HG02973 (cell line): ENCODE results near the gene DPY19L2.
"Not testable (repeated sequence)": the region's sequence is repeated elsewhere in the genome, so short reads cannot be mapped to it uniquely, and the experiment has no call there.

Experiments
- ATAC-seq: cut with Tn5 transposase; IDR thresholded peaks from one replicate; pipeline ENCODE4 v1.9.1; 2021; ENCODE audit warnings: moderate library complexity; ENCODE audit not compliant: unreplicated experiment

The DPY19L2 gene

DNA sequence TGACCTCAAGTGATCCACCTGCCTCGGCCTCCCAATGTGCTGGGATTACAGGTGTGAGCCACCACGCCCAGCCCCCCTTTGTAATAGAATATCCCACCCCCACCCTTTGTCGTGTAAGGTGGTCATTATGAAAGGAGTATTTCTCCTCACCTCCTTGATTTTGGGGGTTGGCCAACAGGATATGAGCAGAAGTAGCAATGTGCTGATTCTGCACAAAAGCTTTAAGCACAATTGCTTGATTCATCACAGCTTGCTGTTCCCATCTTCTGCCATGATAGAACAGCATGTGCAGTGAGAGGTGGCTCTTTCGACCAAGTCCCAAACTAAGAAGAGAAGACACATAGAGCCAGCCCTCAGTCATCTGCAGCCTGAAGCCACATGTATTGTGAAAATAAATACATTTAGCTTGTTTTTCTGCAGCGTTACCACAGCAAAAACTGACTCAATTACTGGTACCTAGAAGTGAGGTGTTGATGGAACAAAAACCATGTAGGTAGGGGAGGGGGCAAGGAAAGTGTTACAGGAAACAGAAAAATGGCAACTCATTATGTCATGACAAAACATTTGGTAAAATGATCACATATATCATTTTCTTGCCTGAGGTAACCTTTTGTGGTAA lies 122.9 kb downstream of the DPY19L2 start:
- ATAC-seq = not testable (repeated sequence)

DNA sequence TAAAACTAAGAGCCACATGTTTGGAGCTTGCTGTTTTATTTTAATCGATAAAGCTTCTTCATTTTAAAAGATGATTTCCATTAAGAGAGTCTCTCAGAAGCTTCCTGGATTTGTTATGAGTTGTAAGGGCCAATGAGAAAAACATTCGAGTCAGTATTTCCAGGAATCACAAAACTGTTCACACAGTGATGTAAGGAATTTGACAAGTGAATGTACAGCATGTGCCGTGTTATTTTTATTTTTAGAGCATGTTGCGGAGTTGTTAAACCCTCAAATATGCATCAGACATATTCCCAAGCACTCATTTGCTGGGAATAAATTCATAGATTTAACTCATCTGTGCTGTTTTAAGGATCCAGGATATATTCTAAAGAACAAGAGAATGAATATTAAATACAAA lies 129.6 kb downstream of the DPY19L2 start:
- not testable (repeated sequence) for ATAC-seq

DNA sequence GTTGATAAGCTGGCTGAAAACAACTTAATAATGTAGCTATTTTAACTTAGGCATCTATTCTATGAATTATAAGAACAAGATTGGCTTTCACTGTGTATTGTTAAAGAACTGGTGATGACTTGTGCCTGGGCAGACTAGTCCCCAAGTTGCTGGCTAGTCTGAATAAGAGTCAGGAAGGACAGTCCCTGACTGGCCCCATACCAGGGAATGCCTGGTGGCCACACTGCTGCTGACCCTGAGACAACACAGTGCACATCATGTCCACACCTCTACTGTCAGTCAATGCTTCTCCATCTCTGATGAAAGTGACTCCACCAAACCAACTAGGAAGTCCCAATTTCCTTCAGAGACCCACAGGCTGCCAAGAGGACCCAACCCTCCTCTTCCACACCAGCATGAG lies 130.5 kb downstream of the DPY19L2 start:
- ATAC-seq = not testable (repeated sequence)

DNA sequence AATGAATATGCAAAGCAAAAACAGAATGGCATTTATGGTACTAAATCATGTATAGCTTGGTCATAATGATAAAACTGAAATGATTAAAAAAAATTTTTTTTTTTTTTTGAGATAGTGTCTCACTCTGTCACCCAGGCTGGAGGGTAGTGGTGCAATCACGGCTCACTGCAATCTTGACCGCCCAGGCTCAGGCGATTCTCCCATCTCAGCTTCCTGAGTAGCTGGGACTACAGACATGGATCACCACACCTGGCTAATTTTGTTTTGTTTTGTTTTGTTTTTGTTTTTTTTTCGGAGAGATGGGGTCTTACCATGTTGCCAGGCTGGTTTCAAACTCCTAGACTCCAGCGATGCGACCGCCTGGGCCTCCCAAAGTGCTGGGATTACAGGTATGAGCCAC lies 138.7 kb downstream of the DPY19L2 start:
- not testable (repeated sequence) for ATAC-seq

DNA sequence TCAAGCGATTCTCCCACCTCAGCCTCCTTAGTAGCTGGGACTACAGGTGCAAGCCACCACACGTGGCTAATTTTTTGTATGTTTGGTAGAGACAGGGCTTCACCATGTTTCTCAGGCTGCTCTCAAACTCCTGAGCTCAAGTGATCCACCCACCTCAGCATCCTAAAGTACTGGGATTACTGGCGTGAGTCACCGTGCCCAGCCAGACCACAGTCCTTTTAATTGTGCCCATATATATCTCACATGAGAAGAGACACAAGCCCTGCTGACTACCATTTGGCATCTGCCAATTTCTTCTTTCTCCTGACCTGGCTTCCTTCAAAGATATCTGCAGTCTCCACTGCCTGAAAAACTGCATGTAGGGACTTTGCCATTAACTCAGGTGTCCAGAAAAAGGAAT lies 142.5 kb downstream of the DPY19L2 start:
- no peak for ATAC-seq

DNA sequence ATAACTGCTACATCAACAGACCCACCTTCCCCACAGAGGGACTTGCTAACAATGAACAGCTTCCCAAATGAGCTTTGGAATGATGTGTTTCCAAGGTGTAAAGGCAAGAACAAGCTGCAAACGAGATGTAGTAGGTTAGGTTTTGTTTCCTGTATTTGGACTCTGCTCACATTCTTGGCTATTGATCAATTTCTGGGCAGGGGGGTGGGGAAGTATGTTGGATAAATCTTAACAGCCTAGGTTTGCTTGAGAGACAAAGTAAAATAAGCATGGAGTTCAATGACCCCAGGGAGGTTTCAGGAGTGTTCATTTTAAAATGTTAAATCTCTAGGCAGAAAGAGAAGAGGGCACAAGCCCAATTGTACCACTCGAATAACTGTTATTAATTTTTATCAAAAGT lies 146.6 kb downstream of the DPY19L2 start:
- ATAC-seq = no peak
